Measurements from ENCODE around the gene ADAP1.

DNA sequence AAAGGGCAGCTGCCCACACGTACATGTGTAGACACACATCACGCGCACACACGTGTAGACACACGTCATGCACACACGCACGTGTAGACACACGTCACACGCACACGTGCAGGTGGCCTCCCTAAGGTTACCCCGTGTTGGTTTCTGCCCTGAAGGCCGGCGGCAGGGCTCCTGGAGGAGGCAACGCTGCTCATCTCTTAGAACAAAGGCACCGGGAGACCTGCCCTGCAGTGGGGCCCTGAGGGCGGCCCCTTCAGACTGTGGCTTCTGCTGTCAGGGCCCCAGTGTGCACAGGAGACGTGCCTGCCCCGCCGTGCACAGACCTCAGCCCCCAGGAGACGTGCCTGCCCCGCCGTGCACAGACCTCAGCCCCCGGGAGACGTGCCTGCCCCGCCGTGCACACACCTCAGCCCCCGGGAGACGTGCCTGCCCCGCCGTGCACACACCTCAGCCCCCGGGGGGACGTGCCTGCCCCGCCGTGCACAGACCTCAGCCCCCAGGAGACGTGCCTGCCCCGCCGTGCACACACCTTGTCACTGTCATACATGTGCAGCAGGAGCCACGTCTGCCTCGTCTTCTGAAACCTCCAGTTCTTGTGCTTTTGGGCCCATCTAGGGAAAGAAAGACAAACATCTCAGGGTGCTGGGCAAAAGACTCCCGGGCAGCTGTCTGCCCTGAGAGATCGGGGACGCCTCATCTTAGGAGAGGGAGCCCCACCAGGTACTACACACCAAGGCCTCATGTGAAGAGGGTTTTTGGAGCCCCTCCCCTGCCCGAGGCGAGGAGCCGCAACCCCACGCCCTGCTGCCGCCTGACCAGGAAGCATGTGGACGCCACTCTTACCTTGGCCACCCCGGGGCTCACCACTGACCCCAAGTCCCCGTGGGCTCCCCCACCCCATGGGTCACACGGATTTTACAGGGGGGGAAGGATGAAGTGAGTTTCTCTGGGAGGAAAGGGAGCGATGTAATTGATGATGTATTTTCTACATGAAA, 45.8 kb upstream of the ADAP1 start:
- TF ChIP-seq, protein P1, sequence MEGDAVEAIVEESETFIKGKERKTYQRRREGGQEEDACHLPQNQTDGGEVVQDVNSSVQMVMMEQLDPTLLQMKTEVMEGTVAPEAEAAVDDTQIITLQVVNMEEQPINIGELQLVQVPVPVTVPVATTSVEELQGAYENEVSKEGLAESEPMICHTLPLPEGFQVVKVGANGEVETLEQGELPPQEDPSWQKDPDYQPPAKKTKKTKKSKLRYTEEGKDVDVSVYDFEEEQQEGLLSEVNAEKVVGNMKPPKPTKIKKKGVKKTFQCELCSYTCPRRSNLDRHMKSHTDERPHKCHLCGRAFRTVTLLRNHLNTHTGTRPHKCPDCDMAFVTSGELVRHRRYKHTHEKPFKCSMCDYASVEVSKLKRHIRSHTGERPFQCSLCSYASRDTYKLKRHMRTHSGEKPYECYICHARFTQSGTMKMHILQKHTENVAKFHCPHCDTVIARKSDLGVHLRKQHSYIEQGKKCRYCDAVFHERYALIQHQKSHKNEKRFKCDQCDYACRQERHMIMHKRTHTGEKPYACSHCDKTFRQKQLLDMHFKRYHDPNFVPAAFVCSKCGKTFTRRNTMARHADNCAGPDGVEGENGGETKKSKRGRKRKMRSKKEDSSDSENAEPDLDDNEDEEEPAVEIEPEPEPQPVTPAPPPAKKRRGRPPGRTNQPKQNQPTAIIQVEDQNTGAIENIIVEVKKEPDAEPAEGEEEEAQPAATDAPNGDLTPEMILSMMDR (IDR thresholded peaks at IDR 0.05): no peak
- TF ChIP-seq POLR2A (IDR thresholded peaks at IDR 0.05): no peak

Measured in adrenal gland (tissue), 5 donors.